ENCODE results near the gene CCNJ.

Gene CCNJ

GRCh38 chr10:96056787-96057186, 13.4 kb downstream of the CCNJ start:
- no peak for DNase-seq (ENCODE audit: low spot score)

GRCh38 chr10:96061232-96061631, 17.8 kb downstream of the CCNJ start:
- DNase-seq (ENCODE audit: low spot score), result no peak

- DNase-seq (ENCODE audit: low spot score), result no peak
These were observed 29.3 kb downstream of the CCNJ start for GRCh38 chr10:96072674-96073073.

- DNase-seq (ENCODE audit: low spot score), result no peak
These were observed 30.3 kb downstream of the CCNJ start for GRCh38 chr10:96073722-96074121.

- no peak for DNase-seq (ENCODE audit: low spot score)
These were observed 31.4 kb downstream of the CCNJ start for GRCh38 chr10:96074776-96075175.

- no peak for DNase-seq (ENCODE audit: low spot score)
These were observed 32.6 kb downstream of the CCNJ start for GRCh38 chr10:96075977-96076376.

- DNase-seq (ENCODE audit: low spot score), result no peak
These were observed 33.8 kb downstream of the CCNJ start for GRCh38 chr10:96077156-96077555.

GRCh38 chr10:96082153-96082552, 38.8 kb downstream of the CCNJ start:
- DNase-seq (ENCODE audit: low spot score), result no peak

GRCh38 chr10:96082748-96083147, 39.4 kb downstream of the CCNJ start:
- DNase-seq (ENCODE audit: low spot score), result no peak

- DNase-seq (ENCODE audit: low spot score), result no peak
These were observed 45.7 kb downstream of the CCNJ start for GRCh38 chr10:96089116-96089515.

- peak; percentile 91 for DNase-seq (ENCODE audit: low spot score)
These were observed 46.5 kb downstream of the CCNJ start for GRCh38 chr10:96089670-96090462.

GRCh38 chr10:96090463-96090800, 47.0 kb downstream of the CCNJ start:
- no peak for DNase-seq (ENCODE audit: low spot score)

- no peak for DNase-seq (ENCODE audit: low spot score)
These were observed 49.8 kb downstream of the CCNJ start for GRCh38 chr10:96092999-96093767.

- DNase-seq (ENCODE audit: low spot score), result no peak
These were observed 50.6 kb downstream of the CCNJ start for GRCh38 chr10:96093948-96094347.

GRCh38 chr10:96096958-96097357, 53.6 kb downstream of the CCNJ start:
- DNase-seq (ENCODE audit: low spot score), result no peak

GRCh38 chr10:96097865-96098264, 54.5 kb downstream of the CCNJ start:
- DNase-seq (ENCODE audit: low spot score), result no peak

GRCh38 chr10:96107623-96108038, 64.2 kb downstream of the CCNJ start:
- DNase-seq (ENCODE audit: low spot score), result no peak

Measured in germinal center (tissue), 1 donor.